Stimulated activated CD4-positive, alpha-beta T cell treated with anti-CD3 and anti-CD28 coated beads, Interleukin-15, amount 100 ng/mL, for 48 hours (primary cell): ENCODE measurements around the gene BRIP1.
"Not testable (repeated sequence)": the region's sequence is repeated elsewhere in the genome, so short reads cannot be mapped to it uniquely, and the experiment has no call there.

Experiments used
- DNase-seq, 2 donors: peaks; one replicate each; pipeline ENCODE4 v3.0.0-alpha.2; 2020; ENCODE audit warnings: low read depth in 2 of 2

BRIP1 gene

GRCh38 chr17:61827649-61828395, 35.5 kb downstream of the BRIP1 start:
- DNase-seq, result no peak

- DNase-seq, result not testable (repeated sequence)
Observed at GRCh38 chr17:61826866-61827265, 36.5 kb downstream of the BRIP1 start.

- not testable (repeated sequence) for DNase-seq
Observed at GRCh38 chr17:61826198-61826597, 37.1 kb downstream of the BRIP1 start.

- DNase-seq, result no peak
Observed at GRCh38 chr17:61825448-61826137, 37.7 kb downstream of the BRIP1 start.

GRCh38 chr17:61822326-61823285, 40.7 kb downstream of the BRIP1 start:
- DNase-seq, result no peak

GRCh38 chr17:61821655-61822054, 41.7 kb downstream of the BRIP1 start:
- DNase-seq, result no peak

GRCh38 chr17:61819265-61819664, 44.1 kb downstream of the BRIP1 start:
- not testable (repeated sequence) for DNase-seq

- DNase-seq, result no peak
Observed at GRCh38 chr17:61818225-61818624, 45.1 kb downstream of the BRIP1 start.

- DNase-seq, result no peak
Observed at GRCh38 chr17:61817452-61817851, 45.9 kb downstream of the BRIP1 start.

DNA sequence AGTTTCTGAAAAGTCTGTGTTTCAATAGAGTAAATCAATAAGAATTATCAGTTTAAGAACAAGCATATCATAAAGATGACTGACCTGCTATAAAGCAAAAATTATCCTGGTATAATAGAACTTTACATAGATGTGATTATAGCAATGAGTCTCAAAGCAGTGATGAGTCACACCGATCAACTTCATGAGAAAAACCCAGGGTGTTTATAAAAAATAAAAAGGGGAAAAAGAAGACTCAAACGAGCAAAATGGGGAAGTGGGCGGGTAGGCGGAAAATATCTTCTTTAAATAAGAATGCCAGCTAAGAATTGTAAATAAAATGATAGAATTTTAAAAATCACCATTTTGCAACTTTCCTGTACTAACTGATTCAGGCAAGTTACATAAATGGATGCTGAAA, 46.8 kb downstream of the BRIP1 start:
- no peak for DNase-seq

GRCh38 chr17:61815863-61816503, 47.3 kb downstream of the BRIP1 start:
- no peak for DNase-seq

DNA sequence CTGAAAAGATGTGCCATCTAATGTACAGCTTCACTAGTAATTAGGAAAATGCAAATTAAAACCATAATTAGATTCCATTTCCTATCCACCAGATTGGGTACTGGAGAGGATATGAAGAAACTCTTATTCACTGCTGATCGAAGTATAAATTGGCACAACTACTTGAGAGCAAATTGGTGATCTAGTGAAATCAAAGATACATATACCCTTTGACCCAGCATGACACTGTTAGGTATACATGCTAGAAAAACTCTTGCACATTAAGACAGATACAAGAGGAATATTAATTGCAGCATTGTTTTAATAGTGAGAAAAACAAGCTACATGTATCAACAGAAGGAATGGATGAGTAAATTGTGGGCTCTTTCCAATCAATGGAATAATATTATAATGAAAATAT, 48.8 kb downstream of the BRIP1 start:
- DNase-seq, result no peak

GRCh38 chr17:61813211-61813610, 50.1 kb downstream of the BRIP1 start:
- no peak for DNase-seq

GRCh38 chr17:61812747-61813146, 50.6 kb downstream of the BRIP1 start:
- no peak for DNase-seq

GRCh38 chr17:61809816-61810392, 53.4 kb downstream of the BRIP1 start:
- no peak for DNase-seq

DNA sequence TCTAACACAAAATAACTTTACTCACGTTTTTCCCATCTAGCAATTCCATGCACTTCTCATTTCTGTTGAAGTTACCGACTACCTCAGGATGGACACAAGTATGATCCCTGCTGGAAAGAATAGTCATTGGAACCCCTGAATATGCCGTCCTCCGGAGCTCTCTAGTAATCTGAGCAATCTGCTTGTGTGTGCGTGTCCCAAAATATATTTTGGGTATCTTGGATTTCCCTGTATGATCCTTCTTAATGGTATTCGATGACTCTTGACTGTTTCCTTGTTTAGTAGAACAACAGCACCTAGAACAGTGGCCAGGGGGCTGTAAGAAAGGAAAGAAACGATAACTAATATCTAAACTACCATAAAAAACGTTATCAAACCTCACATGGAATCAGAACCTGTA, 54.9 kb downstream of the BRIP1 start:
- DNase-seq, result no peak

GRCh38 chr17:61806936-61807335, 56.4 kb downstream of the BRIP1 start:
- no peak for DNase-seq

GRCh38 chr17:61806081-61806828, 57.1 kb downstream of the BRIP1 start:
- no peak for DNase-seq

DNA sequence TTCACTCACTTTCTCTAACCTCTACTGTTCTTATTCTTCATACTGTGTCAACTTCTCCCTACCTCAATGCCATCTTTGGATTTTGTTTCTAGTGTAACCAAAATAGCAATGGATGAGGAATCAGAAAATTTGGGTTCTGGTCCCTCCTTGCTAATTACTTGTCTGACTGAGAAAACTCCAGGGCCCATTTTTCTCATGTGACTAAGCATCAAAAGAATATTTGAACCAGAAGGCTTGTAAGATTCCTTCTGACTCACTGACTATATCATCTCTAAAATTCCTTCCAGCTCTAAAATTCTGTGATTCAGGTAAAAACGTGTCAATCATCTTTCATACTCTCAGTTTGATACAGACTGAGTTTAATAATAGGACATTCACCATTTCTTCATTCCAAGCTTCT, 57.9 kb downstream of the BRIP1 start:
- no peak for DNase-seq

DNA sequence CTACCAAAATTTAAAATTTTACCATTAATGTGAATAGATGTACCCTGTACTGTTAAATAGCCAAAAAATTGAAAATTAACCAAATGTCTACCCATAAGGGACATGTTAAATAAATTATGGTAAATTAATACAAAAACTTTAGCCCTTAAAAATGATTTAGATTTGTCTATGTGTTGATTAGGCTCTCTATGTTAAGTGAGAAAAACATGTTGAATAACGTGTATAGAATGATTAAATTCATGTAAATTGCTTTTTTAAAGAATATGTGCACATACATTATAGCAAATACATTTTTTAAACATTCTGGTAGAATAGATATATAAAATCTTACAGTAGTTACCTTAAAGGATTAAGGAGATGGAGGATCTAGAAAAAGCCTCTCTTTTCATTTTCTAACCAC, 59.5 kb downstream of the BRIP1 start:
- DNase-seq, result no peak

GRCh38 chr17:61803216-61803615, 60.1 kb downstream of the BRIP1 start:
- DNase-seq, result no peak
